ENCODE measurements around the gene NUMB.

- TF ChIP-seq POLR2AphosphoS5 (IDR thresholded peaks at IDR 0.05) (peak in 2 of 3 donors; percentile 64 to 68), CTCF (IDR thresholded peaks at IDR 0.05) (no peak), POLR2A (IDR thresholded peaks at IDR 0.05) (no peak), EP300 (IDR thresholded peaks at IDR 0.05) (no peak)
Observed at GRCh38 chr14:73463411-73463810, 5.1 kb upstream of the NUMB start.

Measured in suprapubic skin (tissue), 4 donors.